C4-2B (cell line): ENCODE measurements around the gene ITPR2.

Experiments used
- CTCF ChIP-seq: fragments of 450-650 bp; conservative IDR thresholded peaks from 2 replicates; pipeline ENCODE4 v1.5.1; 2017; ENCODE audit warnings: mild to moderate bottlenecking
- ZFX ChIP-seq: fragments of 450-650 bp; IDR thresholded peaks from 2 replicates; pipeline ENCODE4 v1.6.1; 2017

GRCh38 chr12:26318661-26319068 lies 514.3 kb downstream of the ITPR2 start:
- TF ChIP-seq CTCF = no peak
- TF ChIP-seq ZFX = no peak
